GM12878 (cell line): ENCODE data around the gene STXBP3. TPM values are rescaled to one million over a fixed set of nuclear protein-coding genes. Genes with fewer than 3 reads are reported as not detected.

ENCODE experiments used
- ATAC-seq: fragments of 200-7000 bp; cut with Tn5 transposase; 3 replicates; pipeline ENCODE4 v1.9.1; 2020; ENCODE audit warnings: mild to moderate bottlenecking, moderate library complexity
- BruUV-seq: library from RNA; stranded (reverse); fragments of 400-500 nt; replicated peaks from 2 replicates; lab custom pipeline; 2021; lab: Mats Ljungman, UMichigan
- CTCF ChIA-PET: fragments of 300-600 bp; sonication (Branson Sonifier 250); formaldehyde crosslinking; extraction: SDS; loops from one replicate; lab custom pipeline; 2021; ENCODE audit warnings: inconsistent platforms; lab: Yijun Ruan, JAX
- POLR2A ChIA-PET: fragments of 350-600 bp; formaldehyde crosslinking; extraction: SDS; loops from one replicate; lab custom pipeline; 2021; ENCODE audit warnings: inconsistent platforms; lab: Charles Lee
- RAD21 ChIA-PET: fragments of 300-600 bp; sonication (Branson Sonifier 250); formaldehyde crosslinking; loops from one replicate; lab custom pipeline; 2023; ENCODE audit warnings: antibody characterized with exemption; ENCODE audit not compliant: unreplicated experiment; lab: Charles Lee
- SMC1A ChIA-PET: fragments of 300-600 bp; sonication (Branson Sonifier 250); formaldehyde crosslinking; loops from one replicate; lab custom pipeline; 2023; ENCODE audit not compliant: unreplicated experiment, uncharacterized antibody; lab: Charles Lee
- DNase-seq: peaks from one replicate; pipeline ENCODE4 v3.0.0-alpha.2; 2011; ENCODE audit warnings: low read depth, low spot score
- FAIRE-seq: peaks from 3 replicates; lab custom pipeline; 2011; peaks lifted over from hg19 to GRCh38; lab: Jason Lieb, UNC
- H2AFZ ChIP-seq: 2 replicates; pipeline ENCODE4 v1.6.0; 2011; ENCODE audit warnings: low read depth, low read length, control low read depth; ENCODE audit not compliant: control insufficient read depth
- H3K27ac ChIP-seq: 2 replicates; pipeline ENCODE4 v1.5.1; 2011; ENCODE audit warnings: control low read depth; ENCODE audit not compliant: control insufficient read depth, insufficient read depth
- H3K27me3 ChIP-seq, 2 experiments: replicated peaks in 1 of 2; 2 replicates each; pipeline versions ENCODE4 v1.6.0 to v1.6.1; 2011; ENCODE audit warnings: low read length in 1 of 2; ENCODE audit not compliant: control insufficient read depth in 2 of 2, insufficient read depth in 2 of 2
- H3K36me3 ChIP-seq, 2 experiments: 2 replicates each; pipeline ENCODE4 v1.5.1; 2011; ENCODE audit warnings: low read length in 1 of 2; ENCODE audit not compliant: control insufficient read depth in 2 of 2, insufficient read depth in 2 of 2
- H3K4me1 ChIP-seq: 2 replicates; pipeline ENCODE4 v1.6.1; 2011; ENCODE audit warnings: mild to moderate bottlenecking, low read length, moderate library complexity, mixed read lengths; ENCODE audit not compliant: control insufficient read depth, insufficient read depth
- H3K4me2 ChIP-seq: 2 replicates; pipeline ENCODE4 v1.6.0; 2011; ENCODE audit warnings: control low read depth; ENCODE audit not compliant: control insufficient read depth, insufficient read depth
- H3K4me3 ChIP-seq: fragments of 200-600 bp; sonication (generic); 2 replicates; pipeline ENCODE4 v1.5.1; 2016
- H3K79me2 ChIP-seq: 2 replicates; pipeline ENCODE4 v1.6.0; 2011; ENCODE audit warnings: low read length; ENCODE audit not compliant: control insufficient read depth, insufficient read depth
- H3K9ac ChIP-seq: 2 replicates; pipeline ENCODE4 v1.8.0; 2011; ENCODE audit warnings: low read length, control low read depth, mixed read lengths; ENCODE audit not compliant: control insufficient read depth, insufficient read depth
- H3K9me3 ChIP-seq: replicated peaks from 3 replicates; pipeline ENCODE4 v1.5.1; 2011; ENCODE audit warnings: mild to moderate bottlenecking, low read length; ENCODE audit not compliant: control insufficient read depth, insufficient read depth
- H4K20me1 ChIP-seq: 2 replicates; pipeline ENCODE4 v1.6.0; 2011; ENCODE audit not compliant: control insufficient read depth, insufficient read depth
- BCL11A ChIP-seq: IDR thresholded peaks from 2 replicates; pipeline ENCODE4 v1.6.1; 2011; ENCODE audit warnings: low read depth, low read length
- CHD2 ChIP-seq: IDR thresholded peaks from 2 replicates; pipeline ENCODE4 v1.6.1; 2011; ENCODE audit warnings: low read depth, low read length, improper control_type of control experiment, borderline replicate concordance
- HDAC2 ChIP-seq: fragments of 200-600 bp; sonication (generic); IDR thresholded peaks from 2 replicates; pipeline ENCODE4 v1.6.1; 2017
- HDGF ChIP-seq: fragments of 450-650 bp; IDR thresholded peaks from 2 replicates; pipeline ENCODE4 v1.6.1; 2016; ENCODE audit warnings: antibody characterized with exemption
- MTA2 ChIP-seq: fragments of 450-650 bp; IDR thresholded peaks from 2 replicates; pipeline ENCODE4 v1.6.1; 2016; ENCODE audit warnings: low read depth, mild to moderate bottlenecking, moderate library complexity
- MTA3 ChIP-seq: IDR thresholded peaks from 2 replicates; pipeline ENCODE4 v1.6.1; 2012; ENCODE audit warnings: low read length, inconsistent platforms, borderline replicate concordance
- MYC ChIP-seq: IDR thresholded peaks from 2 replicates; pipeline ENCODE4 v1.6.1; 2011; ENCODE audit warnings: mild to moderate bottlenecking, low read length, moderate library complexity, inconsistent platforms; ENCODE audit not compliant: insufficient read depth, insufficient replicate concordance, insufficient read length, severe bottlenecking
- NFYB ChIP-seq: IDR thresholded peaks from 2 replicates; pipeline ENCODE4 v1.6.1; 2011; ENCODE audit warnings: low read depth, mild to moderate bottlenecking, low read length, improper control_type of control experiment, moderate library complexity; ENCODE audit not compliant: insufficient read depth
- RAD21 ChIP-seq: IDR thresholded peaks from 2 replicates; pipeline ENCODE4 v1.6.1; 2011; ENCODE audit warnings: mild to moderate bottlenecking, low read depth, low read length, moderate library complexity; ENCODE audit not compliant: insufficient read depth
- RB1 ChIP-seq: fragments of 450-650 bp; formaldehyde crosslinking; IDR thresholded peaks from 2 replicates; pipeline ENCODE4 v1.6.1; 2017; ENCODE audit warnings: mild to moderate bottlenecking, borderline replicate concordance
- RBBP5 ChIP-seq: fragments of 200-600 bp; sonication (generic); conservative IDR thresholded peaks from 2 replicates; pipeline ENCODE4 v1.6.1; 2016
- SUPT20H ChIP-seq: IDR thresholded peaks from 2 replicates; pipeline ENCODE4 v1.6.1; 2011; ENCODE audit warnings: low read depth, mild to moderate bottlenecking, low read length, moderate library complexity, borderline replicate concordance; ENCODE audit not compliant: control insufficient read depth
- SUZ12 ChIP-seq: fragments of 200-600 bp; sonication (generic); IDR thresholded peaks from one replicate; pipeline ENCODE4 v1.6.1; 2018; ENCODE audit warnings: antibody characterized with exemption, mild to moderate bottlenecking; ENCODE audit not compliant: unreplicated experiment
- USF2 ChIP-seq: IDR thresholded peaks from 2 replicates; pipeline ENCODE4 v1.6.1; 2011; ENCODE audit warnings: low read depth, low read length, improper control_type of control experiment, borderline replicate concordance
- WRNIP1 ChIP-seq: IDR thresholded peaks from 2 replicates; pipeline ENCODE4 v1.6.1; 2011; ENCODE audit warnings: low read depth, low read length, improper control_type of control experiment, borderline replicate concordance
- ZBED1 ChIP-seq: IDR thresholded peaks from 2 replicates; pipeline ENCODE4 v1.6.1; 2016; ENCODE audit warnings: borderline replicate concordance
- ZNF274 ChIP-seq: IDR thresholded peaks from one replicate; pipeline ENCODE4 v1.8.0; 2011; ENCODE audit not compliant: insufficient read length, insufficient read depth
- WGBS: methylation state at CpG from one replicate; pipeline ENCODE4 v1.1.6; 2016; ENCODE audit warnings: low lambda C conversion rate; ENCODE audit not compliant: insufficient replicate concordance, insufficient coverage; ENCODE audit errors: missing lambda C conversion rate; 5-methylcytosine and 5-hydroxymethylcytosine counted together
- in situ Hi-C: fragments of 300-500 bp; cut with MboI; formaldehyde crosslinking; loops from 9 replicates; pipeline ENCODE4 v1.14.3; 2018; ENCODE audit warnings: mixed read lengths
- intact Hi-C: fragments of 100-400 bp; cut with micrococcal nuclease; formaldehyde crosslinking; loops from one replicate; pipeline ENCODE4 v1.14.2; 2022; ENCODE audit not compliant: unreplicated experiment
- polyA plus RNA-seq, 11 experiments: library from polyadenylated mRNA; depleted of rRNA in 4 of 11; unstranded in 6 of 11; stranded (reverse) in 5 of 11; fragments of >200 nt; fragmentation: Nextera tagmentation in 4 of 11; fragmentation: Illumina TruSeq in 1 of 11; extraction: Ambion mirVana in 4 of 11; extraction: Trizol in 1 of 11; gene quantifications; 1 replicate in 1 of 11; 2 replicates in 10 of 11; pipeline versions ENCODE4 v1.2.1 to v1.2.3, GENCODE V29; 2011 to 2016; ENCODE audit warnings: inconsistent platforms in 2 of 11, missing spikeins in 2 of 11, low read depth in 1 of 11
- total RNA-seq, 4 experiments: library from RNA; depleted of rRNA in 3 of 4; stranded (reverse); fragments of >200 nt in 3 of 4; fragmentation: Illumina TruSeq in 1 of 4; extraction: Trizol in 1 of 4; gene quantifications; 2 replicates each; pipeline versions ENCODE4 v1.2.1 to v1.2.3, GENCODE V29; 2013 to 2021
- TF ChIP-seq, protein P1 (sequence below): fragments of 450-650 bp; IDR thresholded peaks from 2 replicates; pipeline ENCODE4 v1.6.1; 2018; ENCODE audit warnings: borderline replicate concordance, mild to moderate bottlenecking; ENCODE audit not compliant: partially characterized antibody
- TF ChIP-seq, protein P2 (sequence below): fragments of 450-650 bp; IDR thresholded peaks from 2 replicates; pipeline ENCODE4 v1.6.1; 2016; ENCODE audit warnings: mild to moderate bottlenecking

STXBP3 gene
- total and polyA plus RNA-seq, 10 of the 15 experiments (the other 5 are each of a cell fraction or from before 2014, with no cell fraction given) = 19.6 to 35.1 (median 27.3) TPM

DNA sequence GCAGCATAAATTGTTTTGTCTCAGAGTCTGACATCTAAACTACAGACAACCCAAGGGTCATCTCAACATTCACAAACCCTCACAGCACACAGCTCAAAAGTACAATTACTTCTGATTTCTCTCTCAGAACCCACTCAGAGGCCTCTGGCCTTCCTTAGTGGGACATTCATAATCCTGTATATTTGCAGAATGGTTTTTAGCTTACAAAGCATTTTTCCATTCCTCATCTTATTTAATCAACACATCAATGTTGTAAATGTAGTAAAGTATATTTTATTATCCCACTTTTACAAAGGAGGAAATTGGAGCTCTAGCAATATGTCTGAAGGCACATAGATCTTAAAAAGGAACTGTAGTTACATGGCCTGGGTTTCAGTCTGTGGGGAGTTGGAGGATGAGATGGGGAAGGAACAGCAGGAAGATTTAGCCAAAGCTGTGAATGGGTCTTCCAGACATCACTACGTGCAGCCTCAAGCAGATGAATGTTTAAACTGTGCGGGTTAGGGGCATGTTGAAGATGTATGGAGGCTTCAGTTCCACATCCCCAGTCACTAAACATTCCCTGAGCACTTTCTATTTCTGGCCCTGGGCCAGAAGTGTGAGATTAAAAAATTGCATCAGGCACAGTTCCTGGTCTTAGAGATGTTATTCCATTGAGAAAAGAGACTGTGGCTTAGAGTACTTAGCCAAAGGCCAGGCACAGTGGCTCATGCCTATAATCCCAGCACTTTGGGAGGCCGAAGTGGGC, 97.1 kb downstream of the STXBP3 start:
- Histone ChIP-seq H3K4me2 (no peak overlapping the region), H4K20me1 (no peaks in the 10 kb centered on the region), H3K4me1 (no peaks in the 10 kb centered on the region), H3K79me2 (no peaks in the 10 kb centered on the region), H3K27ac (no peak overlapping the region), H3K4me3 (no peak overlapping the region), H3K9ac (no peak overlapping the region), H2AFZ (no peak overlapping the region), H3K9me3 (no peaks in the 10 kb centered on the region), H3K27me3 (no peaks in the 10 kb centered on the region), H3K36me3 (no peaks in the 10 kb centered on the region)
- TF ChIP-seq ZNF274 = no peak
- TF ChIP-seq WRNIP1 = no peak
- TF ChIP-seq HDGF = no peak
- TF ChIP-seq RBBP5 = no peak
- no peak for TF ChIP-seq BCL11A
- TF ChIP-seq SUZ12 = no peak
- TF ChIP-seq HDAC2 = no peak
- no peak for TF ChIP-seq USF2
- no peak for TF ChIP-seq CHD2
- TF ChIP-seq, protein P1, sequence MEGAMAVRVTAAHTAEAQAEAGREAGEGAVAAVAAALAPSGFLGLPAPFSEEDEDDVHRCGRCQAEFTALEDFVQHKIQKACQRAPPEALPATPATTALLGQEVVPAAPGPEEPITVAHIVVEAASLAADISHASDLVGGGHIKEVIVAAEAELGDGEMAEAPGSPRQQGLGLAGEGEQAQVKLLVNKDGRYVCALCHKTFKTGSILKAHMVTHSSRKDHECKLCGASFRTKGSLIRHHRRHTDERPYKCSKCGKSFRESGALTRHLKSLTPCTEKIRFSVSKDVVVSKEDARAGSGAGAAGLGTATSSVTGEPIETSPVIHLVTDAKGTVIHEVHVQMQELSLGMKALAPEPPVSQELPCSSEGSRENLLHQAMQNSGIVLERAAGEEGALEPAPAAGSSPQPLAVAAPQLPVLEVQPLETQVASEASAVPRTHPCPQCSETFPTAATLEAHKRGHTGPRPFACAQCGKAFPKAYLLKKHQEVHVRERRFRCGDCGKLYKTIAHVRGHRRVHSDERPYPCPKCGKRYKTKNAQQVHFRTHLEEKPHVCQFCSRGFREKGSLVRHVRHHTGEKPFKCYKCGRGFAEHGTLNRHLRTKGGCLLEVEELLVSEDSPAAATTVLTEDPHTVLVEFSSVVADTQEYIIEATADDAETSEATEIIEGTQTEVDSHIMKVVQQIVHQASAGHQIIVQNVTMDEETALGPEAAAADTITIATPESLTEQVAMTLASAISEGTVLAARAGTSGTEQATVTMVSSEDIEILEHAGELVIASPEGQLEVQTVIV = no peak
- no peak for TF ChIP-seq SUPT20H
- TF ChIP-seq, protein P2, sequence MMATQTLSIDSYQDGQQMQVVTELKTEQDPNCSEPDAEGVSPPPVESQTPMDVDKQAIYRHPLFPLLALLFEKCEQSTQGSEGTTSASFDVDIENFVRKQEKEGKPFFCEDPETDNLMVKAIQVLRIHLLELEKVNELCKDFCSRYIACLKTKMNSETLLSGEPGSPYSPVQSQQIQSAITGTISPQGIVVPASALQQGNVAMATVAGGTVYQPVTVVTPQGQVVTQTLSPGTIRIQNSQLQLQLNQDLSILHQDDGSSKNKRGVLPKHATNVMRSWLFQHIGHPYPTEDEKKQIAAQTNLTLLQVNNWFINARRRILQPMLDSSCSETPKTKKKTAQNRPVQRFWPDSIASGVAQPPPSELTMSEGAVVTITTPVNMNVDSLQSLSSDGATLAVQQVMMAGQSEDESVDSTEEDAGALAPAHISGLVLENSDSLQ = no peak
- no peak for TF ChIP-seq MTA2
- TF ChIP-seq NFYB = no peak
- no peak for TF ChIP-seq MYC
- TF ChIP-seq RB1 = no peak
- TF ChIP-seq RAD21 = no peak
- TF ChIP-seq MTA3 = no peak
- TF ChIP-seq ZBED1 = no peak
- intact Hi-C loops (no loop called here), in situ Hi-C loops (no loop called here)
- no TSS peak for BruUV-seq
- no peak for DNase-seq
- no peak for FAIRE-seq
- WGBS = 39% methylated on average over 3 of the region's 3 CpGs
- RAD21 ChIA-PET = interaction anchor here (2.1 kb wide), 1 partner anchor 14 kb away, joined by 7 read pairs; no protein-coding TSS in a partner anchor
- POLR2A ChIA-PET = no interaction called here
- SMC1A ChIA-PET = interaction anchor here (0.9 to 1.5 kb wide), 2 partner anchors 9 to 28 kb away, joined by 3 to 4 read pairs; no protein-coding TSS in a partner anchor
- CTCF ChIA-PET = interaction anchor here (0.8 kb wide), 2 partner anchors 15 to 40 kb away, joined by 3 read pairs; no protein-coding TSS in a partner anchor
- no peak for ATAC-seq
